ENCODE results near the gene CLDN5. TPM values are rescaled to one million over a fixed set of nuclear protein-coding genes. Genes with fewer than 3 reads are reported as not detected.

CLDN5 gene
- polyA plus RNA-seq, 1 donor from 2014 or later: 0.66 TPM

DNA sequence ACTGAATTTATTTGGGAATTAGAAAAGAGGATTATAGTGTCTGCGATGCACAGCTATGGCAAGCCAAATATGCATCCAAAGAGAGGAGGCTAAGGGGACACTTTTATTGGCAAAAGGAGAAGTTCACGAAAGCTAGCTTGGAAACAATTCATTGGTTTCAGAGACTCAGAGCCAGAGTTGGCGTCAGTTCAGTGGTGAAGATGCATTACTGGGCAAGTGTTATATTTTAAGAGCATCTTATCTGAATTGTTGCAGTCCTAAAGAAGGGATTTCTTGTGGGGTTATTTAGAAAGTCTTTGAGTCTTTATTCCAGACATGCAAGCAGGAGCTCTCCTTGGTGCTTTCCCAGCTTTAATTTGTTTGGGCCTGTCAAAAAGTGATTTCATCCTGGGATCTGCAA, 15.0 kb downstream of the CLDN5 start:
- H3K36me3 ChIP-seq (ENCODE audit: insufficient read depth, low read length): no peaks in the 10 kb centered on the region
- no peaks in the 10 kb centered on the region for H3K9me3 ChIP-seq (ENCODE audit: low read length)
- H3K9me2 ChIP-seq (ENCODE audit: insufficient read depth, low read length): no peaks in the 10 kb centered on the region
- H2AFZ ChIP-seq (ENCODE audit: low read depth, low read length): no peak overlapping the region
- no peak overlapping the region for H3K4me2 ChIP-seq (ENCODE audit: low read length)
- no peaks in the 10 kb centered on the region for H3K79me2 ChIP-seq (replicated peaks; ENCODE audit: insufficient read depth, low read length)
- H3K27me3 ChIP-seq (ENCODE audit: insufficient read depth, low read depth, low read length): no peaks in the 10 kb centered on the region
- no peaks in the 10 kb centered on the region for H4K20me1 ChIP-seq (ENCODE audit: insufficient read depth)
- no peaks in the 10 kb centered on the region for H3F3A ChIP-seq (ENCODE audit: insufficient read depth, low read length, poor library complexity, severe bottlenecking)
- no peak overlapping the region for H3K4me3 ChIP-seq (ENCODE audit: low read length)
- no peak overlapping the region for H3K9ac ChIP-seq (ENCODE audit: low read length)
- no peak overlapping the region for H3K27ac ChIP-seq (ENCODE audit: low read length)
- TF ChIP-seq TAF1 (IDR thresholded peaks at IDR 0.05; ENCODE audit: low read depth) (no peak), SMC3 (conservative IDR thresholded peaks at IDR 0.05; ENCODE audit: poor library complexity) (no peak), POLR2AphosphoS5 (IDR thresholded peaks at IDR 0.05) (no peak), MXI1 (conservative IDR thresholded peaks at IDR 0.05; ENCODE audit: poor library complexity, severe bottlenecking) (no peak), EZH2 (IDR thresholded peaks at IDR 0.05; ENCODE audit: borderline replicate concordance, insufficient read depth, low read length, poor library complexity, severe bottlenecking) (no peak), RAD21 (conservative IDR thresholded peaks at IDR 0.05) (no peak), EP300 (conservative IDR thresholded peaks at IDR 0.05; ENCODE audit: poor library complexity, severe bottlenecking) (no peak)
- TF ChIP-seq, protein P1, sequence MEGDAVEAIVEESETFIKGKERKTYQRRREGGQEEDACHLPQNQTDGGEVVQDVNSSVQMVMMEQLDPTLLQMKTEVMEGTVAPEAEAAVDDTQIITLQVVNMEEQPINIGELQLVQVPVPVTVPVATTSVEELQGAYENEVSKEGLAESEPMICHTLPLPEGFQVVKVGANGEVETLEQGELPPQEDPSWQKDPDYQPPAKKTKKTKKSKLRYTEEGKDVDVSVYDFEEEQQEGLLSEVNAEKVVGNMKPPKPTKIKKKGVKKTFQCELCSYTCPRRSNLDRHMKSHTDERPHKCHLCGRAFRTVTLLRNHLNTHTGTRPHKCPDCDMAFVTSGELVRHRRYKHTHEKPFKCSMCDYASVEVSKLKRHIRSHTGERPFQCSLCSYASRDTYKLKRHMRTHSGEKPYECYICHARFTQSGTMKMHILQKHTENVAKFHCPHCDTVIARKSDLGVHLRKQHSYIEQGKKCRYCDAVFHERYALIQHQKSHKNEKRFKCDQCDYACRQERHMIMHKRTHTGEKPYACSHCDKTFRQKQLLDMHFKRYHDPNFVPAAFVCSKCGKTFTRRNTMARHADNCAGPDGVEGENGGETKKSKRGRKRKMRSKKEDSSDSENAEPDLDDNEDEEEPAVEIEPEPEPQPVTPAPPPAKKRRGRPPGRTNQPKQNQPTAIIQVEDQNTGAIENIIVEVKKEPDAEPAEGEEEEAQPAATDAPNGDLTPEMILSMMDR (IDR thresholded peaks at IDR 0.05; ENCODE audit: poor library complexity, severe bottlenecking): no peak
- TF ChIP-seq, protein P2, sequence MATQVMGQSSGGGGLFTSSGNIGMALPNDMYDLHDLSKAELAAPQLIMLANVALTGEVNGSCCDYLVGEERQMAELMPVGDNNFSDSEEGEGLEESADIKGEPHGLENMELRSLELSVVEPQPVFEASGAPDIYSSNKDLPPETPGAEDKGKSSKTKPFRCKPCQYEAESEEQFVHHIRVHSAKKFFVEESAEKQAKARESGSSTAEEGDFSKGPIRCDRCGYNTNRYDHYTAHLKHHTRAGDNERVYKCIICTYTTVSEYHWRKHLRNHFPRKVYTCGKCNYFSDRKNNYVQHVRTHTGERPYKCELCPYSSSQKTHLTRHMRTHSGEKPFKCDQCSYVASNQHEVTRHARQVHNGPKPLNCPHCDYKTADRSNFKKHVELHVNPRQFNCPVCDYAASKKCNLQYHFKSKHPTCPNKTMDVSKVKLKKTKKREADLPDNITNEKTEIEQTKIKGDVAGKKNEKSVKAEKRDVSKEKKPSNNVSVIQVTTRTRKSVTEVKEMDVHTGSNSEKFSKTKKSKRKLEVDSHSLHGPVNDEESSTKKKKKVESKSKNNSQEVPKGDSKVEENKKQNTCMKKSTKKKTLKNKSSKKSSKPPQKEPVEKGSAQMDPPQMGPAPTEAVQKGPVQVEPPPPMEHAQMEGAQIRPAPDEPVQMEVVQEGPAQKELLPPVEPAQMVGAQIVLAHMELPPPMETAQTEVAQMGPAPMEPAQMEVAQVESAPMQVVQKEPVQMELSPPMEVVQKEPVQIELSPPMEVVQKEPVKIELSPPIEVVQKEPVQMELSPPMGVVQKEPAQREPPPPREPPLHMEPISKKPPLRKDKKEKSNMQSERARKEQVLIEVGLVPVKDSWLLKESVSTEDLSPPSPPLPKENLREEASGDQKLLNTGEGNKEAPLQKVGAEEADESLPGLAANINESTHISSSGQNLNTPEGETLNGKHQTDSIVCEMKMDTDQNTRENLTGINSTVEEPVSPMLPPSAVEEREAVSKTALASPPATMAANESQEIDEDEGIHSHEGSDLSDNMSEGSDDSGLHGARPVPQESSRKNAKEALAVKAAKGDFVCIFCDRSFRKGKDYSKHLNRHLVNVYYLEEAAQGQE (IDR thresholded peaks at IDR 0.05; ENCODE audit: borderline replicate concordance): no peak

DNA sequence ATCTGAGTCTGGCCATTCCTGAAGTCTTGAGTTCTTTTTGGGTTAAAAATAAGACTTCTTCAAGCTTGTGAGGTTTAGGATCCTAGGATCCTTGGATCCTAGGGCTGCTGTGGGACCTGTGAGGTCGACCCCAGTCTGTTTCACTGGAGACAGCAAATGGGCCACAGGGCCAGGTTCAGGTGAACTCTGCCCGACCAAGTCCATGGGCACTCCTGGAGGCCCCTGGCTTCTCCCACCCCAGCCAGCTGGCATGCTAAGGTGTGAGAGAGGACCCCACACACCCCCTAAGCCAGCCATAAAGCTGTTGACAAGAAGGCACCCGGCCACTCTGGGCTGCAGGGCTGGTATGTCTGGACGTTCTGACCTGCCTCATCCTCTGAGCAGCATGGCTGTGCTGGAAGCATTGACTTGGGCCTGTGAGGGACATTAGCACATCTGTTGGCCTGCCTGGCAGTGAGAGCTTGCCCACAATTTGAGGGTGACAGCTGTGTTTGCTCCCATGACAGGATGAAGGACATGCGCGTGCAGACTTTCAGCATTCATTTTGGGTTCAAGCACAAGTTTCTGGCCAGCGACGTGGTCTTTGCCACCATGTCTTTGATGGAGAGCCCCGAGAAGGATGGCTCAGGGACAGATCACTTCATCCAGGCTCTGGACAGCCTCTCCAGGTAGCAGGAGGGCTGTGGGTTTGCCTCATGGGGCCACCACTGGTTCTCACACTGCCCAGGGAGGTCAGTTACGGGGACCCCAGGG, 16.0 kb downstream of the CLDN5 start:
- Histone ChIP-seq H3K9me2 (ENCODE audit: insufficient read depth, low read length) (no peaks in the 10 kb centered on the region), H3K9ac (ENCODE audit: low read length) (no peak overlapping the region), H3K36me3 (ENCODE audit: insufficient read depth, low read length) (no peaks in the 10 kb centered on the region), H3K4me2 (ENCODE audit: low read length) (no peak overlapping the region), H4K20me1 (ENCODE audit: insufficient read depth) (no peaks in the 10 kb centered on the region), H3K4me3 (ENCODE audit: low read length) (no peak overlapping the region), H2AFZ (ENCODE audit: low read depth, low read length) (no peak overlapping the region), H3F3A (ENCODE audit: insufficient read depth, low read length, poor library complexity, severe bottlenecking) (no peaks in the 10 kb centered on the region), H3K27ac (ENCODE audit: low read length) (no peak overlapping the region), H3K79me2 (replicated peaks; ENCODE audit: insufficient read depth, low read length) (no peaks in the 10 kb centered on the region), H3K9me3 (ENCODE audit: low read length) (no peaks in the 10 kb centered on the region), H3K27me3 (ENCODE audit: insufficient read depth, low read depth, low read length) (no peaks in the 10 kb centered on the region)
- TF ChIP-seq MXI1 (conservative IDR thresholded peaks at IDR 0.05; ENCODE audit: poor library complexity, severe bottlenecking) (no peak), EZH2 (IDR thresholded peaks at IDR 0.05; ENCODE audit: borderline replicate concordance, insufficient read depth, low read length, poor library complexity, severe bottlenecking) (no peak), RAD21 (conservative IDR thresholded peaks at IDR 0.05) (no peak), POLR2AphosphoS5 (IDR thresholded peaks at IDR 0.05) (no peak), EP300 (conservative IDR thresholded peaks at IDR 0.05; ENCODE audit: poor library complexity, severe bottlenecking) (no peak), SMC3 (conservative IDR thresholded peaks at IDR 0.05; ENCODE audit: poor library complexity) (no peak), TAF1 (IDR thresholded peaks at IDR 0.05; ENCODE audit: low read depth) (no peak)
- TF ChIP-seq, protein P2 (IDR thresholded peaks at IDR 0.05; ENCODE audit: borderline replicate concordance): no peak
- TF ChIP-seq, protein P1 (IDR thresholded peaks at IDR 0.05; ENCODE audit: poor library complexity, severe bottlenecking): no peak
